Stimulated activated CD8-positive, alpha-beta memory T cell treated with anti-CD3 and anti-CD28 coated beads, Interleukin-12 subunit alpha, Interleukin-12 subunit beta, amount 100 ng/mL, for 1 hour (primary cell): ENCODE data around the gene GPR78.
"Not testable (repeated sequence)": the region's sequence is repeated elsewhere in the genome, so short reads cannot be mapped to it uniquely, and the experiment has no call there.

ENCODE experiments used
- DNase-seq: peaks from one replicate; pipeline ENCODE4 v3.0.0-alpha.2; 2020; ENCODE audit warnings: low read depth

GPR78 gene

GRCh38 chr4:8616831-8617230, 36.6 kb downstream of the GPR78 start:
- DNase-seq: no peak

DNA sequence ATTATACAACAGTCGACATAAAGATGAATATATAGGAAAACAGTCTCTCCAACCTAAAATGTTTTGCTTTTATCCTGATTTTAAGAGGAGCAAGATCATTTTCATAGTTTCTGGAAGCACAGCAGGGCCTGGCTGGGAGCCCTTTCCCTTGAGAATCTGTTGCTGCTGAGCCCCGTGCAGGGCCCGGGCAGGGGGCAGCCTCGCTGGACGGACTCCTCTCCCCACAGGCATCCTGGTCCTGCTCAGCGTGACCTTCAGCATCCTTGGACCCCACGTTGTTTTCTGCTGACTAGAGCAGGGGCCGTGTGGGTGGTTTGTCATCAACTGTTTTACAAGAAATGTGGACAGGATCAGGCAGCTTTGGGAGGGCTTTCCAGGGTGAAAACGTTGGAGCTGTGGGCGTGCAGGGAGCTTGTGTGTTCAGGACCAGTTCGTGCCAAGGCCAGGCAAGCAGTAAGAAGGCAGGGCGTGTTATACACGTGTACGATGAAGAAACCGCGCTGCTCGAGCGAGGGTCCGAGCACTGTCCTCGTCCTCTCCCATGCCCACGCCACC, 37.4 kb downstream of the GPR78 start:
- DNase-seq: no peak

DNA sequence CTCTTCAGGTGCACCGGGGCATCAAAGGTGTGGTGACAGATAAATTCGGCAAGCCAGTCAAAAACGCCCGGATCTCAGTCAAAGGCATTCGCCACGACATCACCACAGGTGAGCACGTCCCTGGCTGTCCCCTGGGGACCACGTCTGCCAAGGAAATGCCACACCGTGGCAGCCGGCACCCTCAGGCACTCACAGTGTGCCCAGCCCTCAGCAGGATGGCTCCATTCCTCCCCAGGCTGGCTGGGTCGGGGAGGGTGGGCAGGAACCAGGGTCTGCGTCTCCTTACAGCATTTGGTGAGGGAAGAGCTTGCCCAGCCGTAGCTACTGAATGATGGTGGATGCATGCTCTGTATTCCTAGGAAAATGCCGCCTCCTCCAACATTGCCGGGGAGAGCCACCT, 38.2 kb downstream of the GPR78 start:
- DNase-seq: no peak

GRCh38 chr4:8618961-8619720, 38.9 kb downstream of the GPR78 start:
- DNase-seq: no peak

- not testable (repeated sequence) for DNase-seq
Measured at GRCh38 chr4:8621135-8621534, 40.9 kb downstream of the GPR78 start.

DNA sequence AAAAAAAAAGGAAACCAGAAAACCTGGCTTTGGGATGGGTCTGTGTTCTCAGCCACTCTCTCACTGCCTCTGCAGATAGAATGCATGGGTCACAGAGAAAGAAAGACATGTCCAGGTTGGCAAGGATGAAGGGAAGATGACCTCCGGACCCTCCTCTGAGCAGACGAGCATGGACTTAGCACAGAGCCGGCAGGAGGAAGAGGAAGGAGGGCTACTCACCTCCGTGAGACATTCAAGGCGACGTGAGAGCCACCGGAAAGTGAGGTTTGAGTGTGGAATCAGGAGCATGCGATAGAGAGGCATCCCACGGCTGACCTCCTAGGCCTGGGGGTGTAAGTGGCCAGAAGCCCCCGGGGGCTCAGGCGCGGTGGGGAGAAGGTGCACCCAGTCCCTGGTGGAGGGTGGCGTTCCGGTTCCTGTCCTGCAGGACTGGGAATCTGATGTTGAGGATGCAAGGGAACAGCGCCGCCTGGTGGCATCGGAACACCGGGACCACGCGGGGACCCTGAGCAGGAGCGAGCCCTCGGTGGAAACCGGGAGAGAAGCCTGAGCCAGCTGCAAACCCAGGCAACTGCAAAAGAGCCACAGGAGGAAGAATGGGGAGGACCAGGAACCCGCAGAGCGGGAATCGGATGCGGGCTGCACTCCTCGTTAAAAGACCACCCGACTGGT, 44.5 kb downstream of the GPR78 start:
- DNase-seq: not testable (repeated sequence)

- DNase-seq: not testable (repeated sequence)
Measured at GRCh38 chr4:8630240-8630905, 50.2 kb downstream of the GPR78 start.

- not testable (repeated sequence) for DNase-seq
Measured at GRCh38 chr4:8631896-8632295, 51.7 kb downstream of the GPR78 start.

DNA sequence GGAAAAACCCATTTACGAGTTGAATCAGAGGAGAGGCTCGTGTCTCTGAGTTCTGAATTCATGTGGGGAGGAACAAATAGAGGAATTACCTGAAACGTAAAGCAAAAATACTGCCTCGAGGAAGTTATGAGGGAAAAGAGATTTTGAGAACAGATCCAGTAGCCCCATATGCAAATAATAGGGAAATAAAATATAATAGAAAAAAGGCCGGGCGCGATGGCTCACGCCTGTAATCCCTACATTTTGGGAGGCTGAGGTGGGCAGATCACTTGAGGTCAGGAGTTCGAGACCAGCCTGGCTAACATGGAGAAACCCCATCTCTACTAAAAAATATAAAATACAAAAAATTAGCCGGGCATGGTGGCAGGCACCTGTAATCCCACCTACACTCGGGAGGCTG, 54.6 kb downstream of the GPR78 start:
- not testable (repeated sequence) for DNase-seq

- not testable (repeated sequence) for DNase-seq
Measured at GRCh38 chr4:8635897-8636554, 55.8 kb downstream of the GPR78 start.
